Stimulated activated CD4-positive, alpha-beta T cell treated with anti-CD3 and anti-CD28 coated beads, TNF-alpha, amount 100 ng/mL, for 48 hours (primary cell): ENCODE data around the gene BTBD18.

ENCODE experiments used
- DNase-seq, 3 donors: peaks; one replicate each; pipeline ENCODE4 v3.0.0-alpha.2; 2020; ENCODE audit warnings: low read depth in 3 of 3

The BTBD18 gene

GRCh38 chr11:57775491-57775890, 23.9 kb upstream of the BTBD18 start:
- DNase-seq: no peak

DNA sequence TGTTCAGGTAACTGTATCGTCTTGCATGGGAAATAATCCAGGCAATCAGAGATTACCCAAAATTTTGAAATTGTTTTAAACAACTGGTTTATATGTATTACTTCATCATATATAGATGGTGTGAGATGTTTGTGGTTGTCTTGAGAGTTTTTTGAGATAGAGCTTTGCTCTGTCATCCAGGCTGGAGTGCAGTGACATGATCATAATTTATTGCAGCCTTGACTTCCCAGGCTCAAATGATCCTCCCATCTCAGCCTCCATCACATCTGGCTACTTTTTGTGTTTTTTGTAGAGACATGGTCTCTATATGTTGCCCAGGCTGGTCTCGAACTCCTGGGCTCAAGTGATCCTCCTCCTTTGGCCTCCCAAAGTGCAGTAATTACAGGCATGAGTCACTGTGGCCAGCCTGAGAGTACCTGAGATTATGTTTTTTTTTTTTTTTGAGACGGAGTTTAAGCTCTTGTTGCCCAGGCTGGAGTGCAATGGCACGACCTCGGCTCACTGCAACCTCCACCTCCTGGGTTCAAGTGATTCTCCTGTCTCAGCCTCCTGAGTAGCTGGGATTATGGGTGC, 21.5 kb upstream of the BTBD18 start:
- DNase-seq: no peak

- DNase-seq: no peak
Measured at GRCh38 chr11:57772562-57772961, 20.9 kb upstream of the BTBD18 start.

- no peak for DNase-seq
Measured at GRCh38 chr11:57771365-57771764, 19.7 kb upstream of the BTBD18 start.

DNA sequence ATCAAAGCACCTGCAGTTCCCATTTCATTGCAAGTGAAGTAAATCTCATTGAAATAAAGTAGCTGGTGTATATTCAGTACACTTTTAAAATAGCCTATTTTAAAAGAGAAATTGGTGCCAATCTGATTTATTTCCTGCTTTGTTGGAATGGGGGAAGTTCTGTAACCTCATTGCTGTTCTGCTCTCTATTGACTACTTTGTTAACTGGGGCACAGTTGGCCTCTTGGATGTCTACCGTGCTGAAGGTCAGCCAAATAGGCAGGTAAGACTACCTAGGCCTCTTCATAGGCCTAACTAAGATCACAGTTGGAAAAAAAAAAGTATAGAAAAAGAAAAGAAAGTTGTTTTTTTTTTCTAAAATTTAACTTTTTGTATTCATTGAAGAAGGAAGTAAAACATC, 19.2 kb upstream of the BTBD18 start:
- DNase-seq: no peak

GRCh38 chr11:57764972-57765371, 13.4 kb upstream of the BTBD18 start:
- DNase-seq: no peak

DNA sequence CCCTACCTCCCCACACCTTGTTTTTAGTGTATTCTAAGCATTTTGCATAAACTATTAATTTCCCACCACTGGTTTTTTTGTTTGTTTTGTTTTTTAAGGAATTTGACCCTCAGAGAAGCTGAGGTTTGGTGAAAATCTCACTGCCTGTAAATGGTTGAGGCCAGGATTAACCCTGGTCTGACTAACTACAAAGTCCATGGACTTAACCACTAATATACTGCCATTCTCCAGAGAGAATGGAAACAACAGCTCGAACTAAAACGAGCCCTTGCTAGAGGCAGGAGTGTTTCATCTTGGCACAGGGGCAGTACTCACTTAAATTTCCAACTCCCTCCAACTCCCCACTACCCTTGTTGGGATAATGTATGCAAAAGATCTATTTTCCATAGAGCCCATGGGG, 12.9 kb upstream of the BTBD18 start:
- no peak for DNase-seq

DNA sequence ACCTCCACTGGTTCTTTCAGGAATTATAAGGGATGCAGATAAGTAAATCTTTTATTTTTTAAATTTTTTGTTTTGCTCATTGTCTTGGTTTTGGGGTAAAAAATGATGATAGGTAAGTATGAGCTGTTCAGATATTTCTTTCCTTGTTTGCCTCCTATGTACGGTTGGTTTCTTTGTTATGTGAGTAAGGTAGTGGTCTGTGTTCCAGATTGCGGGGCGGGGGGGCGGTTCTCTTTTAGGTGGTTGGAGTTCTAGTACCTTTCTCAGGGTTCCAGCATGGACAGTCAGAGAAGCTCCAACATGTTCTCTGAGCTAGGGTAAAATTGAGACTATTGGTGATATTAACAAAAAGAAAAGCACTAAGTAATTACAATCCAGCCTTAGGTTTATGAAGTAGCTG, 12.4 kb upstream of the BTBD18 start:
- DNase-seq: no peak

DNA sequence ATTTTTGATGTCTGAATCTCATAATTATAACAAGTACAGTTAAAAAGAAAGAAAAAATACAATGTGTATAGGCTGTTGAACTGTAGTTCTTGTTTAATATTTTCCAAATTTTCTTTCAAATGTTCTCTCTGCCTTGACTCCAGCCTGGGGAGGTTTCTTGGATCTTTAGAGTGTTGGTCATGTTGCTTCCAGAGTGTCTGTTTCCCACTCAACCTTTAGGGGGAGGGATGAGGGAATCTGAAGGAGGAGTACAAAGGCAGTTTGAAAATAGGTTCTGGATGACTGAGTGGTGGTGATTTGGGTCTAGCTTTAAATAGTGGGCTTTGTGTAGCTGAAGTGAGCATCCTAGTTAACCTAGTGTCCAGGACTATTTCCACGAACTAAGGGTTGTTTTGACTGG, 11.9 kb upstream of the BTBD18 start:
- DNase-seq: no peak

DNA sequence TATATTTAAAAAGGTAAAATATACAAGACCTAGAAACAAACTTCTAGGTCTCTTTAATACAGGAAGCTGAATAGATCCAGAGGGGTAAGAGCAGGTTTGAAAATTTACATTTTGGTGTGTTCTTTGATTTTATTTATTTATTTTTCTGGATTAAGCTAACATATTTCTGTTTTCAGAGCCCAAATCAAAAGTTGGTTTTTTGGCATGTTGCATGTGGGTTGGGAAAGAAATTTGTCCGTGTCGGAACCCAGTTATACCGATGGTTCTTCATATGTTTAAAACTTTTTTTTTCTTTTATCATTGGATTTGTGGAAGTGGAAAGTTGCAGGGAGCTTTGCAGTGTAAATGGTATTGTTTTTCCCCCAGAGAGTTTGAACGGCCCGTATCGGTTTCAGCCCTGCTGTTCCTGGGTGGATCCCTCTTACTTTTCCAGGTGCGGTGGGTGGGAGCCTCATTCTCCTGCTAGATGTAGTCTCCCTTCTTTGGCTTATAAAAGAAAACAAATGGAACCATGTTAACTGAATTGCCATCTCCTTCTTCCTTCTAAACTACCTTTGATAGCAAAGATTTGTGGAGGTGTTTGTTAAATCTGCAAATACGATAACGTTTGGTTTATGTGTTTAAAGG, 10.7 kb upstream of the BTBD18 start:
- no peak for DNase-seq

GRCh38 chr11:57761301-57762234, 9.9 kb upstream of the BTBD18 start, which contains the start of gene CTNND1:
CTNND1 (plus strand) TSS chr11:57761802; CDS start chr11:57791479, 29,677 bp downstream.
- DNase-seq: no peak

DNA sequence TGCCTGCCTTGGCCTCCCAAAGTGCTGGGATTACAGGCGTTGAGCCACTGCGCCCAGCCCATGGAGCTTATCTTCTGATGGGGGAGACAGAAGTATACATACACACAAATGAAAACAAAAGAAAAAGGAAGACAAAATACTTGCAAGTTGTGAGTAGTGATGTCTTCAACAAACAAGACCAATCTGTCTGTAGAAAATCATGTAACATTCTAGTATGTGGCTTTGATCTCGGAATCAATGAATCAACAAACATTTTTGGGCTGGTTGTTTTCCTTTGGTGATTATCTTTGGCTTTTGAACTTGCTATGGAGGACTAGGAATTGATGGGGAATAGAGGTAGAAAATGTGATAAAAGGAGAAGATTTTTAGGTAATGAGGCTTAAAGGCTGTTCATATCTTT, 6.6 kb upstream of the BTBD18 start:
- DNase-seq: no peak

GRCh38 chr11:57752954-57753353, 1.3 kb upstream of the BTBD18 start:
- no peak for DNase-seq

- no peak for DNase-seq
Measured at GRCh38 chr11:57751176-57751575, 443 bp downstream of the BTBD18 start.

DNA sequence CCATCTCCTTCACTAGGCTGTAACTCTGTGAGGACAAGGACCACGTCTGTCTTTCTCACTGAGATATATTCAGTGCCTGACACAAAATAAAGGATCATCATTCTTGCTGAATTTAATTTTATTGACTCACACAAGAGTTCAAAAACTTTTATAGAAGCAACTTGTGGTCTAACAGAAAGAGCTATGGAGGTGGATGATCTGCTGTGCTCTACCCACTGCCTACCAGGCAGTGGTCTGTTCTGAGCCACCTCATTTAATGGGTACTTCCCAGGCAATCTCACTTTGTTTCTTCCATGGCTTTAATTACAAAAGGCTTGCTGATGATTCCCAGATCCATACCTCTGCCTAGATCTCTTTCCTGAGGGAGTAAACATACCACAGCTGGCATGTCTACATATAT, 4.7 kb downstream of the BTBD18 start:
- DNase-seq: no peak

DNA sequence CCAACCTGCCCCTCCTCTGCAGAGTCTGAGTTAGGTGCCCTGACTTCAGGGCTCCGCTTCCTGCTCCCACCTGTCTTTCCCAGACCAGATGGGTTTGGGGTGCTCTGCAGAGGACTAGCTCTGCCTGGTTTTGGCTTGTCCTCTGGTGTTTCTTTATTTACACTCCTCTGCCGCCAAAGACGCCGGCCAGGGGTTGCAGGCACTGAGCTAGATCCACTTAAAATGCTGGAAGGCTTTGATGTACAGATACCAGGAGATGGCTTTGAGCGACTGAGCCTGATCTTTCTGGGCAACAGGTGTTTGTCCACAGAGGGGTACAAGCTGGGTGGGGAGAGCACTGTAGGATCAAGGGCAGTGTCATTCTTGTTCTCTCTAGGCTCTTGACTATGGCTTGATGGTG, 6.4 kb downstream of the BTBD18 start:
- no peak for DNase-seq

- DNase-seq: no peak
Measured at GRCh38 chr11:57744357-57744756, 7.3 kb downstream of the BTBD18 start.

GRCh38 chr11:57742087-57742452, 9.5 kb downstream of the BTBD18 start:
- no peak for DNase-seq

- peak; percentile 88 to 97 (median 91) for DNase-seq
Measured at GRCh38 chr11:57741132-57742086, 10.2 kb downstream of the BTBD18 start, which contains the start of gene SELENOH. SELENOH (plus strand) TSS chr11:57741491; CDS start chr11:57741596, 105 bp downstream.

GRCh38 chr11:57735619-57736298, 15.9 kb downstream of the BTBD18 start:
- DNase-seq: no peak

- DNase-seq: no peak
Measured at GRCh38 chr11:57732661-57733060, 19.0 kb downstream of the BTBD18 start.
